ENCODE results near the gene MYO1A. TPM values are rescaled to one million over a fixed set of nuclear protein-coding genes. Genes with fewer than 3 reads are reported as not detected.

Gene MYO1A
- total and polyA plus RNA-seq, 2 of the 13 experiments (the other 11 are each of a cell fraction or from before 2014, with no cell fraction given): 5.3 to 6.0 TPM

DNA sequence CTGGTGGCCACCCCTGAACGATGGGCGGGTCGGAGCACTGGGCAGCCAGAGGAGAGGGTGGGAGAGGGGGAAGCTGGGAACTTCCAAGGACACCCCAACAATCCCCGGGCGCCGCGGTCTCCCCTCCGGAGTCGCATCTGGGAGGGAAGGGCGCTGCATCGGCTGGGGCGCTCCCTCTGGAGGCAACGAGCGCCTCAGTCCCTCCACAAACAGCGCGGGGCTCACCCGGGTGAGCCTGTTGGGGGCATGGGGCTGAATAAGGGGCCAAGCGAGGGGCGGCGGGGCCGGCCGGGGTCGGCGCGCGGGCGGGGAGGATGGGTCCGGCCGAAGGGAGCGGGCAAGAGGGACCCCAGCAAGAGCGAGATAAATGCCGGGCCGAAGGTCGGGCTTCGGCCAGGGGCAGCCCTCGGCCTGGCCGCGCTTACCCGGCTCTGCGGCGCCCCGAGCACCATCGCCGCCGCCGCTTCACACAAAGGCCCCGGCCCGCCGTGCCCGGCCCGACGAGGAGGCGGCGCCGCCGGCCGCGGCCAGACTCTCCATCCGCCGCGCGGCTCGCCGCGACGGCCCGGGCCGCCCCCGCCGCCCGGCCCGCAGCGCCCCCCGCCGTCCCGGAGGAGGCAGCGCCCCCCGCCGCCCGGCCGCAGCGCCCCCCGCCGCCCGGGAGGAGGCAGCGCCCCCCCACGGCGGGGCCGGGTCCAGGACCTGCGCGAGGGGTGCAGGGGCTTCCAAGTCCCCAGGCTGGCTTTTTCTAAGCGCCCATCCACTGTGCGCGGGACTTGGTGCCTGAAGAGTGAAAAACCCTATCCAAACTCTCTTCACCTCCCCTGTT is 43.7 kb downstream of the MYO1A start, which contains the start of gene ZBTB39 (continued):
- TF ChIP-seq ZSCAN22 (CRISPR knock-in tag; IDR thresholded peaks at IDR 0.05) (no peak), ZNF572 (CRISPR knock-in tag; IDR thresholded peaks at IDR 0.05) (no peak), XBP1 (CRISPR knock-in tag; IDR thresholded peaks at IDR 0.05) (no peak), ZNF614 (CRISPR knock-in tag; IDR thresholded peaks at IDR 0.05; ENCODE audit: borderline replicate concordance) (no peak), SIN3A (IDR thresholded peaks at IDR 0.05; ENCODE audit: borderline replicate concordance, low read depth, low read length) (peak; percentile 34; the same call in 1 of the 2 replicates), CREBL2 (CRISPR knock-in tag; IDR thresholded peaks at IDR 0.05; ENCODE audit: borderline replicate concordance) (no peak), ZNF160 (CRISPR knock-in tag; IDR thresholded peaks at IDR 0.05) (no peak), ZNF17 (CRISPR knock-in tag; IDR thresholded peaks at IDR 0.05) (no peak), AHR (CRISPR knock-in tag; IDR thresholded peaks at IDR 0.05) (no peak), SPEN (CRISPR knock-in tag; IDR thresholded peaks at IDR 0.05; ENCODE audit: low read depth) (peak; percentile 32; the same call in 1 of the 2 replicates), CHCHD3 (CRISPR knock-in tag; IDR thresholded peaks at IDR 0.05) (no peak), ZNF569 (CRISPR knock-in tag; IDR thresholded peaks at IDR 0.05; ENCODE audit: borderline replicate concordance) (no peak), SP140L (CRISPR knock-in tag; IDR thresholded peaks at IDR 0.05; ENCODE audit: borderline replicate concordance) (no peak), ARHGAP35 (CRISPR knock-in tag; IDR thresholded peaks at IDR 0.05; ENCODE audit: borderline replicate concordance) (no peak), SP4 (CRISPR knock-in tag; IDR thresholded peaks at IDR 0.05) (no peak), FOXJ3 (CRISPR knock-in tag; IDR thresholded peaks at IDR 0.05; ENCODE audit: borderline replicate concordance) (no peak), TFDP1 (CRISPR knock-in tag; IDR thresholded peaks at IDR 0.05; ENCODE audit: borderline replicate concordance) (no peak), CBFB (CRISPR knock-in tag; IDR thresholded peaks at IDR 0.05) (no peak), FOSL2 (CRISPR knock-in tag; IDR thresholded peaks at IDR 0.05) (no peak), NR1H2 (CRISPR knock-in tag; IDR thresholded peaks at IDR 0.05; ENCODE audit: borderline replicate concordance, low read depth) (no peak), ZNF501 (CRISPR knock-in tag; IDR thresholded peaks at IDR 0.05) (no peak), ZNF543 (CRISPR knock-in tag; IDR thresholded peaks at IDR 0.05) (no peak; the same call in 1 of the 2 replicates), ZNF20 (CRISPR knock-in tag; IDR thresholded peaks at IDR 0.05) (no peak), ATF1 (CRISPR knock-in tag; IDR thresholded peaks at IDR 0.05) (no peak), ZBTB3 (CRISPR knock-in tag; IDR thresholded peaks at IDR 0.05; ENCODE audit: borderline replicate concordance, low read depth) (no peak), SRSF1 (optimal IDR thresholded peaks at IDR 0.05; ENCODE audit: low read depth, low read length) (no peak), MZF1 (CRISPR knock-in tag; IDR thresholded peaks at IDR 0.05; ENCODE audit: borderline replicate concordance) (no peak)
- TF ChIP-seq, protein P1, sequence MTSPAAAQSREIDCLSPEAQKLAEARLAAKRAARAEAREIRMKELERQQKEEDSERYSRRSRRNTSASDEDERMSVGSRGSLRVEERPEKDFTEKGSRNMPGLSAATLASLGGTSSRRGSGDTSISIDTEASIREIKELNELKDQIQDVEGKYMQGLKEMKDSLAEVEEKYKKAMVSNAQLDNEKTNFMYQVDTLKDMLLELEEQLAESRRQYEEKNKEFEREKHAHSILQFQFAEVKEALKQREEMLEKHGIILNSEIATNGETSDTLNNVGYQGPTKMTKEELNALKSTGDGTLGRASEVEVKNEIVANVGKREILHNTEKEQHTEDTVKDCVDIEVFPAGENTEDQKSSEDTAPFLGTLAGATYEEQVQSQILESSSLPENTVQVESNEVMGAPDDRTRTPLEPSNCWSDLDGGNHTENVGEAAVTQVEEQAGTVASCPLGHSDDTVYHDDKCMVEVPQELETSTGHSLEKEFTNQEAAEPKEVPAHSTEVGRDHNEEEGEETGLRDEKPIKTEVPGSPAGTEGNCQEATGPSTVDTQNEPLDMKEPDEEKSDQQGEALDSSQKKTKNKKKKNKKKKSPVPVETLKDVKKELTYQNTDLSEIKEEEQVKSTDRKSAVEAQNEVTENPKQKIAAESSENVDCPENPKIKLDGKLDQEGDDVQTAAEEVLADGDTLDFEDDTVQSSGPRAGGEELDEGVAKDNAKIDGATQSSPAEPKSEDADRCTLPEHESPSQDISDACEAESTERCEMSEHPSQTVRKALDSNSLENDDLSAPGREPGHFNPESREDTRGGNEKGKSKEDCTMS (CRISPR knock-in tag; conservative IDR thresholded peaks at IDR 0.05): no peak

All from HepG2 (cell line).